NCI-H82 treated with DMSO at 0.1 percent for 48 hours (cell line): ENCODE data around the gene RPS6KB2.
"Not testable (repeated sequence)": the region's sequence is repeated elsewhere in the genome, so short reads cannot be mapped to it uniquely, and the experiment has no call there.

Experiments used
- DNase-seq: peaks from one replicate; lab custom pipeline; 2025; ENCODE audit not compliant: unreplicated experiment; lab: John Stamatoyannopoulos, UW

RPS6KB2 gene

GRCh38 chr11:67397536-67397935, 30.8 kb upstream of the RPS6KB2 start:
- no peak for DNase-seq

DNA sequence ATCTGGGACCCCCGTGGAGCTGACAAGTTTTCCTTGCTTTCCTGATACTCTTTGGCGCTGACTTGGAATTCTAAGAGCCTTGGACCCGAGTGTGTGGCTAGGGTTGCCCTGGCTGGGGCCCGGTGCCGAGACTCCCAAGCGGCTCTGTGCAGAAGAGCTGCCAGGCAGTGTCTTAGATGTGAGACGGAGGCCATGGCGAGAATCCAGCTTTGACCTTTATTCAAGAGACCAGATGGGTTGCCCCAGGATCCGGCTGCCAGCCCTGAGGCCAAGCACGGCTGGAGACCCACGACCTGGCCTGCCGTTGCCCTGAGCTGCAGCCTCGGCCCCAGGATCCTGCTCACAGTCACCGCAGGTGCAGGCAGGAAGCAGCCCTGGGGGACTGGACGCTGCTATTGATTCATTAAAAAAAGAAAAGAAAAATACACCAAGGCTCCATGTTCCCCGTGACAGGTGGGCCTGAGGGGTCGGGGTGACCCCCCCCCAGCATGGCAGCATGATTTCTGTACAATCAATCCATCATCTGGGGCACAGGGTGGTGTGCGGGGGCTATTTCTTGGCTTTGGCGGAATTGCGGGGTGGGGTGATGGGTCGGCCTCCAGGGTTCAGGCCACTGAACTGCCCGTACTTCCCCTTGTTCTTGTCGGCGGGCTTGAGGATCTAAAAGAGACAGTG, 30.2 kb upstream of the RPS6KB2 start:
- no peak for DNase-seq

DNA sequence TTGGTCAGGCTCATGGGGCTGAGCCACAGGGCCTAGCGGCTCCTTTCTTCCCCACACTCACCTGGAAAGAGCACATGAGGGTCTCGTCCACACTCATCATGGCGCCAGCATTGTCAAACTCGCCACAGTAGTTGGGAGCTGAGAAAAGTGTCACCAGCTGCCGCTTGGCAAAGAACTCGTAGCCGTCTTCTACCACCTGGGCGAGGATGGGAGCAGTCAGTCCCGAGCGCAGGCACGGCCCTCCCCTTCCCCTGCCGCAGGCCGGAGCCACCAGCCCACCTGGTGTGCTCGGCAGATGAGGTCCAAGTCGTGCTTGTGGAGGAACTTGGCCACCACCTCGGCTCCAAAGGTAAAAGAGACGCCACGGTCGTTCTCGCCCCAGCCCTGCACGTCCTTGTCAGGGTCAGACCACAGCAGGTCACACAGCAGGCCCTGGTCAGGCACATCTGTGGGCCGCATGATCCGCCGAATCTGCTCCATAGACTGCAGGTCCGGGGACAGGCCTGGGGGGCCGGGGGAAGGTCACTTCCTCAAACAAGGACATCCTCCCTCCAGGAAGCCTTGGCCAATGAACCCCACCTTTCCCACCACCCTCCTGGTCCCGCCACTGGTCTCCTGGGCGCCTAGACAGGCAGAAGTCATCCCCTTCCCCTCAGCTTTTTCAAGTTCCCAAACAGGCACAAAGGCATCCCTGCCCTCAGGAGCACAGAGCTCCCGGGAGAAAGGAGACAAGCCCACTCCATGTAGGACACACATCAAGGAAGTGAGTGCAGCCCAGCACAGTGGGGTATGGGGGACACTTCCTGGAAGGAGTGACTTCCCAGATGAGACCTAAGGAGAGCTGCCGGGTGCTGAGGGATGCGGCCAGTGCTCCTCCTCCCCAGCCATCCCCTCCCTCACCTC, 29.4 kb upstream of the RPS6KB2 start:
- no peak for DNase-seq

DNA sequence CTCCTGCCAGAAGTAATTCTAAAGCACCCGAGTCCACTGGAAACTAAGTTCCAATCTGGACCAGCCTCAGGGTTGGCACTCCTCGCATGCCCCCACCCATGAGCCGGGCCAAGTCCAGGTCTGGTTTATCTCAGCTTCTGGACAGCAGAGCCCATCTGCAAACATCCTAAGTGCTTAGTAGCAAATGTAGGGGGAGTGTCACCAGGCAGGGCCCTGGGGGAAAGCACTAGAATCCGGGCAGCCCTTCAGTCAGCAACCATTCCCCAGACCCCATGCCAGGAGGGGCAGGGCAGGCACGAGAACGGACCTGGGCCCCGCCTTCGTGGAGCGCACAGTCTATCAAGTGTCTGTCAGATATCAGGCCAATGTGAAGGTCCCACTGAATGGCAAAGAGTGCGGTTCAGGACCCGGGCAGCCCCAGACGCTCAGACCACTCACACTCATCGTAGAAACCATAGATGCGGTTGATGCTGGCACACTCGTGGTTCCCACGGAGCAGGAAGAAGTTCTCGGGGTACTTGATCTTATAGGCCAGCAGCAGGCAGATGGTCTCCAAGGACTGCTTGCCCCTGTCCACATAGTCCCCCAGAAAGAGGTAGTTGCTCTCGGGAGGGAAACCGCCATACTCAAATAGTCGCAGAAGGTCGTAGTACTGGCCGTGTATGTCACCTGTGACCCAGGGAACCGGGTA, 27.9 kb upstream of the RPS6KB2 start:
- DNase-seq, result no peak

- DNase-seq, result no peak
Measured at GRCh38 chr11:67400942-67401494, 27.3 kb upstream of the RPS6KB2 start.

- peak; percentile 73 for DNase-seq
Measured at GRCh38 chr11:67401495-67402191, 26.7 kb upstream of the RPS6KB2 start, which contains the start of gene PPP1CA. Gene PPP1CA (minus strand): TSS chr11:67401858. CDS start chr11:67401782, 76 bp downstream.

GRCh38 chr11:67402192-67402839, 26.0 kb upstream of the RPS6KB2 start:
- peak; percentile 11 for DNase-seq

GRCh38 chr11:67403085-67403484, 25.2 kb upstream of the RPS6KB2 start:
- DNase-seq, result not testable (repeated sequence)

DNA sequence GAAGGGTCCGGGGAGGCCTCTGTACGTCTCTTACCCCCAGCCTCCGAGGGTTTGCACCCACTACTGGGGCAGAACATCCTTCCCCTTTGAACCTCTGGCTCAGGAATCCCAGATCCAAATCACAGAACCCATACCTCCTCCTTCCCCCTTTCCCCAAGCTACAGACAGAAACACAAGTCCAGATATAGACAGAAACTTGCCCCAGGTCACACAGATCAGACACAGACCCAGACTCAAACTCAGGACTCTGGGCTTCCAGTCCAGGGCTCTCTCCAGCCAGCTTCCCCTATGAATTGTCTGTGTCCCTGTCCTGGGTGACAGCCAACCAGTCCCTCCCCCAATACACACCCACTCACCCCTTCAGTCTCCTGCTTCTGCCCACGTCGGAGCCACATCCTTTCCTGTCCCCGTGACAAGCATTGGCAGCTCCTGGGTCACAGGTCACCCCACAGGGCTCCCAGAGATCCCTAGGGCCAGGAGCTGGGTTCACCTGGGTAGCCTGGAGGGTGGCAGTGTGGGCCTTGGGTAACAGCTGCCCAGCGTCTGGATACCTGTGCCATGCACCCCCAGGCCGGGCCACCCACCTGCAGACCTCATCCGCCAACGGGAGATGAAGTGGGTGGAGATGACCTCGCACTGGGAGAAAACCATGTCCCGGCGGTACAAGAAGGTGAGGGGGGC, 23.6 kb upstream of the RPS6KB2 start:
- DNase-seq, result no peak

- DNase-seq, result no peak
Measured at GRCh38 chr11:67405196-67405567, 23.1 kb upstream of the RPS6KB2 start.

GRCh38 chr11:67405688-67406339, 22.5 kb upstream of the RPS6KB2 start:
- no peak for DNase-seq

- DNase-seq, result no peak
Measured at GRCh38 chr11:67406420-67406968, 21.8 kb upstream of the RPS6KB2 start.

DNA sequence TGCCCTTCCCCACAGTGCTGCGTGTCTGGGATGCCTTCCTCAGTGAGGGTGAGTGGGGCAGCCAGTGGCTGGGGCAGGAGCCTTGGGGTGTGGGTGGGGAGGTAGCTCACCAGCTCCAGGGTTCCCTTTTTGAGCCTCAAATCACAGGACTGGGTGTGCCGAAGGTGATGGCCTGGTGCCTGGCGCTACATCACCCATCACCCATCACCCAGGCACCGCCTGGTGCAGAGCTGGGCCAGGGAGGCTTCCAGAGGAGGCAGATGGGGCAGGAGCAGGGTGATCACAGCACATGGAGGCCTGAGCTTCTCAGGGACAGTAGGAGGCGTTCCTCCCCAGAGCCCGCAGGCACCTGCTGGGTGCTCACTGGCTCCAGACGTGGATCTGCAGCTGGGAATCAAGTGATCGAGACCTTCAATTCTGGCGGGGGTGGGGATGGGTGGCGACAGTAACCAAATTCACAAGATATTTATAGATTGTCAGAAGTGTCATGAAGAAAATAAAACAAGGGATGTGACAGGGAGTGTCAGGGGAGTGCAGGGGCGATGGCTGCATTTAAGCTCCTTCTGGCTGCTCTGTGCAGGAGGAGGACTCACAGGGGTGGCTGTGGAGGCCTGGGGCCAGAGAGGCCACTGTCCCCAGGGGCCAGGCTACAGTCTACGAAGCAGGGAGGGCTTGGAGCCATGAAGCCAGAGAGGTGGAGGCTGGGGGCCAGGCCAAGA, 21.2 kb upstream of the RPS6KB2 start:
- DNase-seq, result no peak

GRCh38 chr11:67407688-67408163, 20.6 kb upstream of the RPS6KB2 start:
- DNase-seq, result no peak

DNA sequence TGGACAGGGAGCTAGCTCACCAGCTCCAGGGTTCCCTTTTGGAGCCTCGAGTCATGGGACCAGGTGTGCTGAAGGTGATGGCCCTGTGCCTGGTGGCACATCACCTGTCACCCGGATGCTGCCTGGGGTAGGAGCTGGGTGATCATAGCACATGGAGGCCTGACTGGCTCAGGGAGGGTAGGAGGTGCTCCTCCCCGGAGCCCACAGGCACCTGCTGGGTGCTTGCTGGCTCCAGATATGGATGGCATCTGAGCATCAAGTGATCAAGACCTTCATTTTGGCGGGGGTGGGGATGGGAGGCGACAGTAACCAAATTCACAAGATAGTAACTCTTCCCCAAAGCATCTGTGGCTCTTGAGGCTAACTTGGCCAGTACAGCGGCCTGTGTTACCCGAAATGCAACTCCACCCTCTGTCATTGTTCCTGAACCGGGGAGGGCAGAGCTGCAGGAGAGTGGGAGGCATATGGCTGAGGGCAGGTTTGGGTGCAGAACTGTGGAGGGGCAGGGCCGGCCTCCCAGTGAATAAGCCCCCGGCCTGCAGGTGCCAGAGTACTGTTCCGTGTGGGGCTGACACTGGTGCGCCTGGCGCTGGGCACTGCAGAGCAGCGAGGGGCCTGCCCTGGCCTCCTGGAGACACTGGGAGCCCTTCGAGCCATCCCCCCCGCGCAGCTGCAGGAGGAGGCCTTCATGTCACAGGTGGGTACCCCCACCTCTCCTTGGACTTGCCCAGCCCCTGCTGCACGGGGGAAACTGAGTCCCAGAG, 19.7 kb upstream of the RPS6KB2 start:
- DNase-seq, result no peak

- DNase-seq, result no peak
Measured at GRCh38 chr11:67409261-67409666, 19.0 kb upstream of the RPS6KB2 start.

DNA sequence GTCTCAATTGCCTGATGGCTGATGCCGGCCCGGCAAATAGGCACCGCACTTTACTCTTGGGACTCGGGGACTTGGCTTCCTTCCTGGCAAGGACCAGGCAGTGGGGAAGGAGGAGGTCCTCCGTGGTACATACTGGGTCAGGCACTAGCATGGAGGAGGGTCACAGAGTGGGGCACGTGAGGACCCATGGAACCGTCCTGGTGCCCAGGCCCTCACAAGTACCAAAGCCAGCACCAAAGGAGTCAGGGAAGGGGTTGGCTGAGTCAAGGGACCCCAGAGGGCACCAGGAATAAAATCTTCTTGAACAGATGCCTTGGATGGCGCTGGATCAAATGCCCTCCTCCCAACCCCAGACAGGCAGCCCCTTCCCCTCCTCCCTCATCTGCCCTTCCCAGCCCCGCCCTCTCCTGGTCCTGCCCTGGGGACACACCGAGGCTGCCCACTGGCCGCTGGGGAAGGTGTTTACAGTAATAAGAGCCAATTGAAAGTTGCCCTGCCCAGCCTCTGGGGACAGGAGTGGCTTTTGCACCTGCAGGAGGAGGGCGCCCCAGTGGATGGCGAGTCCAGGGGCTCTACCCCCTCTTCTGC, 18.4 kb upstream of the RPS6KB2 start:
- peak; percentile 0 for DNase-seq
